OCI-LY1 (cell line): ENCODE data around the gene MPP3.

Experiments
- H2AFZ ChIP-seq: fragments of 200-600 bp; sonication (generic), shearing (Covaris generic); 2 replicates; pipeline ENCODE4 v1.6.0; 2014; ENCODE audit warnings: antibody characterized with exemption, mild to moderate bottlenecking, low read length
- H3F3A ChIP-seq: fragments of 200-600 bp; sonication (generic), shearing (Covaris generic); 2 replicates; pipeline ENCODE4 v1.6.0; 2014; ENCODE audit warnings: mild to moderate bottlenecking, antibody characterized with exemption, low read length, moderate library complexity; ENCODE audit not compliant: insufficient read depth
- H3K27ac ChIP-seq: fragments of 200-600 bp; sonication (generic); 2 replicates; pipeline ENCODE4 v1.5.1; 2014; ENCODE audit warnings: low read length, mixed run types, mild to moderate bottlenecking, low read depth; ENCODE audit not compliant: poor library complexity, severe bottlenecking
- H3K27me3 ChIP-seq: fragments of 200-600 bp; sonication (generic); 2 replicates; pipeline ENCODE4 v1.6.0; 2014; ENCODE audit warnings: antibody characterized with exemption, mild to moderate bottlenecking, low read length, moderate library complexity; ENCODE audit not compliant: insufficient read depth
- H3K36me3 ChIP-seq: fragments of 200-600 bp; sonication (generic); 2 replicates; pipeline ENCODE4 v1.6.1; 2014; ENCODE audit warnings: mild to moderate bottlenecking, antibody characterized with exemption, low read length, moderate library complexity, mixed read lengths; ENCODE audit not compliant: insufficient read depth
- H3K4me1 ChIP-seq: fragments of 200-600 bp; sonication (generic); 2 replicates; pipeline ENCODE4 v1.5.1; 2014; ENCODE audit warnings: mild to moderate bottlenecking, low read length, moderate library complexity; ENCODE audit not compliant: insufficient read depth, severe bottlenecking
- H3K4me2 ChIP-seq: fragments of 200-600 bp; sonication (generic), shearing (Covaris generic); 2 replicates; pipeline ENCODE4 v1.6.1; 2014; ENCODE audit warnings: low read length
- H3K4me3 ChIP-seq: fragments of 200-600 bp; sonication (generic); 2 replicates; pipeline ENCODE4 v1.5.1; 2014; ENCODE audit warnings: low read length, low read depth, mild to moderate bottlenecking, mixed read lengths; ENCODE audit not compliant: poor library complexity, severe bottlenecking
- H3K79me2 ChIP-seq: fragments of 200-600 bp; shearing (Covaris generic); 2 replicates; pipeline ENCODE4 v1.6.1; 2016; ENCODE audit warnings: mixed run types, low read length, mixed read lengths; ENCODE audit not compliant: insufficient read depth
- H3K9ac ChIP-seq: fragments of 200-600 bp; sonication (generic), shearing (Covaris generic); 2 replicates; pipeline ENCODE4 v1.6.1; 2014; ENCODE audit warnings: mild to moderate bottlenecking, low read length, mixed read lengths
- H3K9me2 ChIP-seq: fragments of 200-600 bp; sonication (generic), shearing (Covaris generic); 2 replicates; pipeline ENCODE4 v1.6.1; 2014; ENCODE audit warnings: low read depth, mild to moderate bottlenecking, low read length, mixed read lengths
- H3K9me3 ChIP-seq: fragments of 200-600 bp; shearing (Covaris generic); 2 replicates; pipeline ENCODE4 v1.6.1; 2014; ENCODE audit warnings: low read length, mixed read lengths
- H4K20me1 ChIP-seq: fragments of 200-600 bp; sonication (generic), shearing (Covaris generic); 2 replicates; pipeline ENCODE4 v1.6.0; 2016; ENCODE audit warnings: mild to moderate bottlenecking, low read length; ENCODE audit not compliant: insufficient read depth
- EZH2 ChIP-seq: fragments of 200-600 bp; sonication (generic), shearing (Covaris generic); IDR thresholded peaks from 2 replicates; pipeline ENCODE4 v1.8.0; 2017; ENCODE audit warnings: borderline replicate concordance, mixed run types, mild to moderate bottlenecking, antibody characterized with exemption, low read length, moderate library complexity, mixed read lengths
- TF ChIP-seq, protein P1 (sequence below): fragments of 200-600 bp; sonication (generic), shearing (Covaris generic); IDR thresholded peaks from 2 replicates; pipeline ENCODE4 v1.5.1; 2017; ENCODE audit warnings: mild to moderate bottlenecking, antibody characterized with exemption, low read length, moderate library complexity, mixed read lengths

MPP3 gene

DNA sequence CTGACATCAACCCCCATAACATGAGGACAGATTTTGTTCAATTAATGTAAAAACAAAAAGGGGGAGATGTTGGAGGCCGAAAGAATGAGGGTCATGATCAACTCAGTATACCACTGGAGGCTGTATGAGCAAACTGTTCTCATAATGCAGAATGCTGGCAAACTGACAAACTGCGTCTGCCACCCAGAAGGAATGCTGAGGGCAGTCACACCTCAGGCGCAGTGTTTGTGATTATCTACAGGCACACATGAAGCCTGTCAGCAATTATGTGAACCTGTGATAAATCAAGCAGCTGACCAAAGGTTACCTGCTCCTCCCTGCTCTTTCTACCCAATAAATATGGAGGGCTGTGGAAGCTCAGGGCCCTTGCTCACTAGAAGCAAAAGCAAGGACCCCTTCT, 41.3 kb upstream of the MPP3 start:
- no peaks in the 10 kb centered on the region for H3K4me1 ChIP-seq
- no peaks in the 10 kb centered on the region for H3K79me2 ChIP-seq
- no peak overlapping the region for H3K27ac ChIP-seq
- no peaks in the 10 kb centered on the region; the same call in 1 of the 2 replicates for H3K27me3 ChIP-seq
- H4K20me1 ChIP-seq: no peaks in the 10 kb centered on the region
- no peaks in the 10 kb centered on the region for H3K36me3 ChIP-seq
- H3K4me3 ChIP-seq: no peak overlapping the region
- H3K9ac ChIP-seq: no peak overlapping the region
- no peaks in the 10 kb centered on the region for H3F3A ChIP-seq
- no peak overlapping the region for H3K4me2 ChIP-seq
- no peaks in the 10 kb centered on the region for H3K9me3 ChIP-seq
- TF ChIP-seq, protein P1, sequence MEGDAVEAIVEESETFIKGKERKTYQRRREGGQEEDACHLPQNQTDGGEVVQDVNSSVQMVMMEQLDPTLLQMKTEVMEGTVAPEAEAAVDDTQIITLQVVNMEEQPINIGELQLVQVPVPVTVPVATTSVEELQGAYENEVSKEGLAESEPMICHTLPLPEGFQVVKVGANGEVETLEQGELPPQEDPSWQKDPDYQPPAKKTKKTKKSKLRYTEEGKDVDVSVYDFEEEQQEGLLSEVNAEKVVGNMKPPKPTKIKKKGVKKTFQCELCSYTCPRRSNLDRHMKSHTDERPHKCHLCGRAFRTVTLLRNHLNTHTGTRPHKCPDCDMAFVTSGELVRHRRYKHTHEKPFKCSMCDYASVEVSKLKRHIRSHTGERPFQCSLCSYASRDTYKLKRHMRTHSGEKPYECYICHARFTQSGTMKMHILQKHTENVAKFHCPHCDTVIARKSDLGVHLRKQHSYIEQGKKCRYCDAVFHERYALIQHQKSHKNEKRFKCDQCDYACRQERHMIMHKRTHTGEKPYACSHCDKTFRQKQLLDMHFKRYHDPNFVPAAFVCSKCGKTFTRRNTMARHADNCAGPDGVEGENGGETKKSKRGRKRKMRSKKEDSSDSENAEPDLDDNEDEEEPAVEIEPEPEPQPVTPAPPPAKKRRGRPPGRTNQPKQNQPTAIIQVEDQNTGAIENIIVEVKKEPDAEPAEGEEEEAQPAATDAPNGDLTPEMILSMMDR: no peak
- no peak for TF ChIP-seq EZH2
- no peak overlapping the region for H2AFZ ChIP-seq
- H3K9me2 ChIP-seq: no peaks in the 10 kb centered on the region

DNA sequence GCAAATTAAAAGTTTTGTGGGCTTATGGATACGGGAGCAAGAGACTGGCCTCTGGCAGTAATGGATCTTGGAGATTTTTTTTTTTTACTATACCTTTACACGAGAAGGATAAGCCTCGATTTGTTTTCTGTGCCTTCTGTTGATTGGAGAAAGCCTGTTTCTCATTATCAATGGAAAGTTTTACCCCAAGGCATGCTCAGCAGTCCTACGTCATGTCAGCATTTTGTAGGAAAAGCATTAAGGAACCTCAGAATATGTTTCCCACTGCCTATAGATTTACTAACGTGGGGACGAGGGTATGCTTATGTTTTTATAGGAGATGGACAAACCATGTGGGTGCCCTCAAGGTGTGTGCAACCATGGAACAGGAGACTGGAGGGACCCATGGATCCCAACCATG, 40.9 kb upstream of the MPP3 start:
- Histone ChIP-seq H3K79me2 (no peaks in the 10 kb centered on the region), H3K27ac (no peak overlapping the region), H2AFZ (no peak overlapping the region), H3K9me3 (no peaks in the 10 kb centered on the region), H3K4me2 (no peak overlapping the region), H3K9ac (no peak overlapping the region), H3K4me3 (no peak overlapping the region), H3K36me3 (no peaks in the 10 kb centered on the region), H3F3A (no peaks in the 10 kb centered on the region), H3K4me1 (no peaks in the 10 kb centered on the region), H3K27me3 (peaks cover under 1% of the 10 kb centered on the region; the same call in 1 of the 2 replicates), H3K9me2 (no peaks in the 10 kb centered on the region), H4K20me1 (no peaks in the 10 kb centered on the region)
- no peak for TF ChIP-seq EZH2
- TF ChIP-seq, protein P1: no peak

DNA sequence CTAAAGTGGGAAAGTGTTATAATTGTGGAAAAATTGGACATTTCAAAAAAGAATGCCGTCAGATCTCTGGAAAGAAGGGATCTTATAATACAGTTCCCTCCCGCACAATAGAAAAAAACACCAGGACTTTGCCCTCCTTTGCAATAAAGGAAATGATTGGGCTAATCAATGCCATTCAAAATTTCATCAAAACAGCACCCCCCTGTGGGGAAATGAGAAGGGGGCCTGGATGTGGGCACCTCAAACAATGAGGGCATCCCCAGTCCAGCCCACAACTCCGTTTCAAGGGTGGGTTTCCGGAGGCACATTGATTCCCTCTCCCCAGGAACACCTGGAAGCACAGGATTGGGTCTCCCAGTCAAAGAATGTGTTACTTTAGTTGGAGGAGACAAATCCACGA, 40.1 kb upstream of the MPP3 start:
- no peaks in the 10 kb centered on the region for H3K79me2 ChIP-seq
- no peaks in the 10 kb centered on the region for H3K9me2 ChIP-seq
- no peaks in the 10 kb centered on the region for H3F3A ChIP-seq
- no peak overlapping the region for H2AFZ ChIP-seq
- H4K20me1 ChIP-seq: no peaks in the 10 kb centered on the region
- no peak overlapping the region for H3K9ac ChIP-seq
- H3K27me3 ChIP-seq: peaks cover 7% of the 10 kb centered on the region; the same call in 1 of the 2 replicates
- no peak overlapping the region for H3K27ac ChIP-seq
- no peak overlapping the region for H3K4me3 ChIP-seq
- TF ChIP-seq, protein P1: no peak
- TF ChIP-seq EZH2: no peak
- H3K4me2 ChIP-seq: no peak overlapping the region
- no peaks in the 10 kb centered on the region for H3K9me3 ChIP-seq
- no peaks in the 10 kb centered on the region for H3K36me3 ChIP-seq
- no peaks in the 10 kb centered on the region for H3K4me1 ChIP-seq
